ENCODE results near the gene RBBP9.

RBBP9 gene

GRCh38 chr20:18496740-18497592 is at the start of gene RBBP9:
Gene RBBP9 (minus strand): TSS chr20:18497225. CDS start chr20:18497167, 58 bp downstream.
- DNase-seq (ENCODE audit: low read depth): peak; percentile 83
- TF ChIP-seq CTCF (conservative IDR thresholded peaks at IDR 0.05; ENCODE audit: low read depth, low read length): no peak
- H3K4me3 ChIP-seq (ENCODE audit: low read depth, low read length): peak within 1 kb of the TSS; percentile 99

- no peak for TF ChIP-seq CTCF (conservative IDR thresholded peaks at IDR 0.05; ENCODE audit: low read depth, low read length)
- no peak for DNase-seq (ENCODE audit: low read depth)
- H3K4me3 ChIP-seq (ENCODE audit: low read depth, low read length): no peak overlapping the region
These were observed 48.5 kb upstream of the RBBP9 start for GRCh38 chr20:18545566-18545965.

GRCh38 chr20:18543932-18544331 is 46.9 kb upstream of the RBBP9 start:
- no peak overlapping the region for H3K4me3 ChIP-seq (ENCODE audit: low read depth, low read length)
- no peak for DNase-seq (ENCODE audit: low read depth)
- TF ChIP-seq CTCF (conservative IDR thresholded peaks at IDR 0.05; ENCODE audit: low read depth, low read length): no peak

- no peak for TF ChIP-seq CTCF (conservative IDR thresholded peaks at IDR 0.05; ENCODE audit: low read depth, low read length)
- no peak for DNase-seq (ENCODE audit: low read depth)
- no peak overlapping the region for H3K4me3 ChIP-seq (ENCODE audit: low read depth, low read length)
These were observed 46.2 kb upstream of the RBBP9 start for GRCh38 chr20:18543216-18543615.

- DNase-seq (ENCODE audit: low read depth): no peak
- no peak for TF ChIP-seq CTCF (conservative IDR thresholded peaks at IDR 0.05; ENCODE audit: low read depth, low read length)
- H3K4me3 ChIP-seq (ENCODE audit: low read depth, low read length): no peak overlapping the region
These were observed 44.7 kb upstream of the RBBP9 start for GRCh38 chr20:18541741-18542140.

- DNase-seq (ENCODE audit: low read depth): peak; percentile 71
- no peak overlapping the region for H3K4me3 ChIP-seq (ENCODE audit: low read depth, low read length)
- TF ChIP-seq CTCF (conservative IDR thresholded peaks at IDR 0.05; ENCODE audit: low read depth, low read length): no peak
These were observed 40.6 kb upstream of the RBBP9 start for GRCh38 chr20:18537651-18538050.
